Activated CD8-positive, alpha-beta memory T cell treated with anti-CD3 and anti-CD28 coated beads, Interleukin-2, amount 50 U/mL, for 24 hours (primary cell): ENCODE data around the gene CNTN4.

Experiments
- DNase-seq: peaks from one replicate; pipeline ENCODE4 v3.0.0-alpha.2; 2020; ENCODE audit errors: extremely low read depth

CNTN4 gene

GRCh38 chr3:3037156-3037555 lies 938.5 kb downstream of the CNTN4 start:
- DNase-seq: no peak

- DNase-seq: no peak
These were observed 939.7 kb downstream of the CNTN4 start for GRCh38 chr3:3038201-3038991.

GRCh38 chr3:3053974-3054373 lies 955.3 kb downstream of the CNTN4 start:
- no peak for DNase-seq

GRCh38 chr3:3059645-3060044 lies 961.0 kb downstream of the CNTN4 start:
- no peak for DNase-seq

GRCh38 chr3:3064297-3064696 lies 965.6 kb downstream of the CNTN4 start:
- no peak for DNase-seq

GRCh38 chr3:3065876-3066275 lies 967.2 kb downstream of the CNTN4 start:
- DNase-seq: no peak

- no peak for DNase-seq
These were observed 967.7 kb downstream of the CNTN4 start for GRCh38 chr3:3066378-3066777.

- no peak for DNase-seq
These were observed 968.2 kb downstream of the CNTN4 start for GRCh38 chr3:3066910-3067309.

- DNase-seq: no peak
These were observed 969.8 kb downstream of the CNTN4 start for GRCh38 chr3:3068358-3068881.

GRCh38 chr3:3069723-3070122 lies 971.1 kb downstream of the CNTN4 start:
- no peak for DNase-seq

GRCh38 chr3:3071136-3071535 lies 972.5 kb downstream of the CNTN4 start:
- no peak for DNase-seq

- DNase-seq: no peak
These were observed 976.0 kb downstream of the CNTN4 start for GRCh38 chr3:3074551-3075257.

GRCh38 chr3:3080309-3080708 lies 981.6 kb downstream of the CNTN4 start:
- no peak for DNase-seq

- DNase-seq: no peak
These were observed 982.9 kb downstream of the CNTN4 start for GRCh38 chr3:3081381-3082233.

- DNase-seq: no peak
These were observed 983.7 kb downstream of the CNTN4 start for GRCh38 chr3:3082234-3082924.

GRCh38 chr3:3084890-3085289 lies 986.2 kb downstream of the CNTN4 start:
- DNase-seq: no peak

- no peak for DNase-seq
These were observed 987.1 kb downstream of the CNTN4 start for GRCh38 chr3:3085782-3086181.

- no peak for DNase-seq
These were observed 987.6 kb downstream of the CNTN4 start for GRCh38 chr3:3086239-3086638.

- DNase-seq: no peak
These were observed 988.6 kb downstream of the CNTN4 start for GRCh38 chr3:3087279-3087678.

GRCh38 chr3:3087716-3088465 lies 989.2 kb downstream of the CNTN4 start:
- DNase-seq: no peak

- DNase-seq: no peak
These were observed 990.4 kb downstream of the CNTN4 start for GRCh38 chr3:3089017-3089416.
